Measurements from ENCODE around the gene POTEI.
"Not testable (repeated sequence)": the region's sequence is repeated elsewhere in the genome, so short reads cannot be mapped to it uniquely, and the experiment has no call there.

GRCh38 chr2:130427631-130428030 is 81.5 kb downstream of the POTEI start:
- TF ChIP-seq CTCF (IDR thresholded peaks at IDR 0.05): peak; percentile 18 to 51 (median 34)
- not testable (repeated sequence) for TF ChIP-seq POLR2A (IDR thresholded peaks at IDR 0.05; ENCODE audit: low read depth); EP300 (IDR thresholded peaks at IDR 0.05); POLR2AphosphoS5 (IDR thresholded peaks at IDR 0.05)
